Sigmoid colon (tissue), 7 donors: ENCODE results near the gene ADARB2. TPM values are rescaled to one million over a fixed set of nuclear protein-coding genes. Genes with fewer than 3 reads are reported as not detected.

Experiments used
- DNase-seq: peaks from one replicate; pipeline ENCODE4 v3.0.0-alpha.2; 2019
- H3K27ac ChIP-seq, 4 donors: fragments of 200-600 bp; sonication (generic); one replicate each; pipeline ENCODE4 v1.5.1; 2016 to 2019; ENCODE audit warnings: mild to moderate bottlenecking in 1 of 4
- H3K27me3 ChIP-seq, 3 donors: fragments of 200-600 bp; sonication (generic); one replicate each; pipeline ENCODE4 v1.5.1; 2019; ENCODE audit warnings: mild to moderate bottlenecking in 1 of 3
- H3K36me3 ChIP-seq, 4 donors: fragments of 200-600 bp; sonication (generic); one replicate each; pipeline ENCODE4 v1.5.1; 2016 to 2019
- H3K4me1 ChIP-seq, 4 donors: fragments of 200-600 bp; sonication (generic); one replicate each; pipeline ENCODE4 v1.5.1; 2017 to 2019
- H3K4me3 ChIP-seq, 4 donors: fragments of 200-600 bp; sonication (generic); one replicate each; pipeline ENCODE4 v1.5.1; 2017 to 2019; ENCODE audit warnings: mild to moderate bottlenecking in 2 of 4, moderate library complexity in 1 of 4
- H3K9me3 ChIP-seq, 4 donors: fragments of 200-600 bp in 3 of 4; sonication (generic) in 3 of 4; one replicate each; pipeline versions ENCODE4 v1.5.1 to v1.6.1; 2013 to 2019
- CTCF ChIP-seq, 4 experiments: fragments of 450-650 bp in 3 of 4; fragments of 200-600 bp in 1 of 4; IDR thresholded peaks; one replicate each; pipeline ENCODE4 v1.5.1; 2016 to 2019; ENCODE audit warnings: antibody characterized with exemption in 4 of 4, mild to moderate bottlenecking in 3 of 4, moderate library complexity in 2 of 4
- EP300 ChIP-seq, 4 donors: sonication (generic); formaldehyde crosslinking; IDR thresholded peaks; one replicate each; pipeline ENCODE4 v1.6.1; 2017; ENCODE audit warnings: antibody characterized with exemption in 4 of 4
- POLR2A ChIP-seq, 2 donors: fragments of 450-650 bp; IDR thresholded peaks; one replicate each; pipeline ENCODE4 v1.6.1; 2016; ENCODE audit warnings: antibody characterized with exemption in 2 of 2, mild to moderate bottlenecking in 2 of 2, moderate library complexity in 2 of 2
- POLR2AphosphoS5 ChIP-seq, 4 donors: sonication (generic); formaldehyde crosslinking; IDR thresholded peaks; one replicate each; pipeline ENCODE4 v1.6.1; 2017; ENCODE audit warnings: antibody characterized with exemption in 4 of 4
- WGBS, 2 donors: extraction: QIAGEN DNeasy Blood & Tissue Kit; methylation state at CpG; one replicate each; pipeline ENCODE4 v1.1.7; 2013; 5-methylcytosine and 5-hydroxymethylcytosine counted together
- intact Hi-C: fragments of 100-400 bp; cut with DNase I; formaldehyde crosslinking; loops from one replicate; pipeline ENCODE4 v1.15.1; 2023
- polyA plus RNA-seq, 3 donors: library from polyadenylated mRNA; stranded (reverse); fragments of 200-250 nt; gene quantifications; one replicate each; pipeline ENCODE4 v1.2.3, GENCODE V29; 2013
- total RNA-seq, 4 donors: library from RNA; depleted of rRNA; stranded (reverse); fragments of >200 nt; gene quantifications; one replicate each; pipeline ENCODE4 v1.1.0, GENCODE V29; 2016
- donor health status: healthy with polysubstance abuse.
- donor health status: Bipolar disorder and iron deficiency.
- donor health status: healthy.

Gene ADARB2
- total and polyA plus RNA-seq, 7 donors: 0.60 to 5.9 (median 3.5) TPM; not detected in 1

GRCh38 chr10:1499359-1499957 is 237.9 kb downstream of the ADARB2 start:
- DNase-seq: no peak
- H3K9me3 ChIP-seq: no peaks in the 10 kb centered on the region
- H3K4me1 ChIP-seq: no peaks in the 10 kb centered on the region
- no peaks in the 10 kb centered on the region for H3K36me3 ChIP-seq
- WGBS, 2 donors: 89 to 91% methylated on average over 3 of the region's 3 CpGs
- intact Hi-C loops: no loop called here
- H3K27me3 ChIP-seq: no peaks in the 10 kb centered on the region
- H3K4me3 ChIP-seq: no peak overlapping the region
- TF ChIP-seq CTCF (IDR thresholded peaks at IDR 0.05): no peak
- no peak for TF ChIP-seq POLR2A (IDR thresholded peaks at IDR 0.05)
- no peak for TF ChIP-seq EP300 (IDR thresholded peaks at IDR 0.05)
- no peak for TF ChIP-seq POLR2AphosphoS5 (IDR thresholded peaks at IDR 0.05)
- no peak overlapping the region for H3K27ac ChIP-seq

DNA sequence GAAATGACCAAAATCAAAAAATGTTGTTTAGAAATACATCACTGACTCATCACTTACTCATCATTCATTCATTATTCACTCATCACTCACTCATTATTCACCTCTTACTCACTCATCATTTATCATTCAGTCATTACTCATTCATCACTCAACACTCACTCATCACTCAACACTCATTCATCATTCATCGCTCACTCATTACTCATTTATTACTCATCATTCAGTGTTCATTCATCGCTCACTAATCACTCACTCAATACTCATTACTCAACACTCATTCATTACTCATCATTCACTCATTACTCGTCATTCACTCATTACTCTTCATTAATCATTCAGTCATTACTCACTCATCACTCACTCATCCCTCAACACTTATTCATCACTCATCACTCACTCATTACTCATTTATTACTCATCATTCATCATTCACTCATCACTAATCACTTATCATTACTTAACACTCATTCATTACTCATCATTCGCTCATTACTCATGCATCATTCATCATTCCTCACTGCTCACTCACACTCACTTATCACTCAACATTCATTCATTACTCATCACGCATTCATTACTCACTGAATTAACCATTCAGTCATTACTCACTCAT is 238.5 kb downstream of the ADARB2 start:
- no peak for TF ChIP-seq POLR2AphosphoS5 (IDR thresholded peaks at IDR 0.05)
- no peak for TF ChIP-seq CTCF (IDR thresholded peaks at IDR 0.05)
- no peak for TF ChIP-seq EP300 (IDR thresholded peaks at IDR 0.05)
- no peak for TF ChIP-seq POLR2A (IDR thresholded peaks at IDR 0.05)
- WGBS, 2 donors: 89 to 93% methylated on average over 5 of the region's 5 CpGs
- no peak overlapping the region for H3K27ac ChIP-seq
- H3K4me1 ChIP-seq: no peaks in the 10 kb centered on the region
- no peaks in the 10 kb centered on the region for H3K27me3 ChIP-seq
- intact Hi-C loops: no loop called here
- DNase-seq: no peak
- H3K9me3 ChIP-seq: no peaks in the 10 kb centered on the region
- no peaks in the 10 kb centered on the region for H3K36me3 ChIP-seq
- H3K4me3 ChIP-seq: no peak overlapping the region

GRCh38 chr10:1495915-1496517 is 241.3 kb downstream of the ADARB2 start:
- no peak overlapping the region for H3K4me3 ChIP-seq
- WGBS, 2 donors: 95 to 96% methylated on average over 5 of the region's 5 CpGs
- no peak overlapping the region for H3K27ac ChIP-seq
- intact Hi-C loops: no loop called here
- H3K27me3 ChIP-seq: no peaks in the 10 kb centered on the region
- no peaks in the 10 kb centered on the region for H3K4me1 ChIP-seq
- TF ChIP-seq EP300 (IDR thresholded peaks at IDR 0.05): no peak
- no peak for TF ChIP-seq POLR2A (IDR thresholded peaks at IDR 0.05)
- TF ChIP-seq CTCF (IDR thresholded peaks at IDR 0.05): no peak
- TF ChIP-seq POLR2AphosphoS5 (IDR thresholded peaks at IDR 0.05): no peak
- no peaks in the 10 kb centered on the region for H3K36me3 ChIP-seq
- H3K9me3 ChIP-seq: no peaks in the 10 kb centered on the region
- DNase-seq: no peak

DNA sequence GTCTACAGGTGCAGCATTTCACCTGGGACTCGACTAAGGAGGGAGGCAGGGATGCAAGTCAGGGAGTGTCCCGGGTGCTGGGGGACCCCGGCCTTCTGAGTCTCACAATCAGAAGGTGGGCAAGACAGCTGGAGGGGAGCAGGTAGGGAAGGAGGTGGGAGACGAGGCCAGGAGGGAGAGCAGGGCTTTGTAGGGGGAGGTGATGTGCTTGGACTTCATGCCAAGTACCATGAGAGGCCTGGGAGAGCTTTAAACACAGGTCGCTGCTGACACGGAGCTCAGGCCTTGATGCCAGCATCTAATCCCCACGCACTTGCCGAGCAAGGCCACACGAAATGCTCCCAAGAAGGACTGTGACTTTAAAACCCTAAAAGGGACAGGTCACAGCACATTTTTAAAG is 244.7 kb downstream of the ADARB2 start:
- TF ChIP-seq POLR2AphosphoS5 (IDR thresholded peaks at IDR 0.05) (no peak), CTCF (IDR thresholded peaks at IDR 0.05) (no peak), EP300 (IDR thresholded peaks at IDR 0.05) (no peak), POLR2A (IDR thresholded peaks at IDR 0.05) (no peak)
- intact Hi-C loops: no loop called here
- H3K4me1 ChIP-seq: no peaks in the 10 kb centered on the region
- no peak overlapping the region for H3K4me3 ChIP-seq
- WGBS, 2 donors: 72 to 81% methylated on average over 9 of the region's 9 CpGs
- DNase-seq: no peak
- no peaks in the 10 kb centered on the region for H3K9me3 ChIP-seq
- no peaks in the 10 kb centered on the region for H3K36me3 ChIP-seq
- H3K27ac ChIP-seq: no peak overlapping the region
- H3K27me3 ChIP-seq: no peaks in the 10 kb centered on the region
